ENCODE data around the gene MTHFD1L.

- TF ChIP-seq, protein P1, sequence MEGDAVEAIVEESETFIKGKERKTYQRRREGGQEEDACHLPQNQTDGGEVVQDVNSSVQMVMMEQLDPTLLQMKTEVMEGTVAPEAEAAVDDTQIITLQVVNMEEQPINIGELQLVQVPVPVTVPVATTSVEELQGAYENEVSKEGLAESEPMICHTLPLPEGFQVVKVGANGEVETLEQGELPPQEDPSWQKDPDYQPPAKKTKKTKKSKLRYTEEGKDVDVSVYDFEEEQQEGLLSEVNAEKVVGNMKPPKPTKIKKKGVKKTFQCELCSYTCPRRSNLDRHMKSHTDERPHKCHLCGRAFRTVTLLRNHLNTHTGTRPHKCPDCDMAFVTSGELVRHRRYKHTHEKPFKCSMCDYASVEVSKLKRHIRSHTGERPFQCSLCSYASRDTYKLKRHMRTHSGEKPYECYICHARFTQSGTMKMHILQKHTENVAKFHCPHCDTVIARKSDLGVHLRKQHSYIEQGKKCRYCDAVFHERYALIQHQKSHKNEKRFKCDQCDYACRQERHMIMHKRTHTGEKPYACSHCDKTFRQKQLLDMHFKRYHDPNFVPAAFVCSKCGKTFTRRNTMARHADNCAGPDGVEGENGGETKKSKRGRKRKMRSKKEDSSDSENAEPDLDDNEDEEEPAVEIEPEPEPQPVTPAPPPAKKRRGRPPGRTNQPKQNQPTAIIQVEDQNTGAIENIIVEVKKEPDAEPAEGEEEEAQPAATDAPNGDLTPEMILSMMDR (IDR thresholded peaks at IDR 0.05) = no peak
- no peak for TF ChIP-seq POLR2A (IDR thresholded peaks at IDR 0.05)
Measured at GRCh38 chr6:150897400-150897943, 32.0 kb downstream of the MTHFD1L start.
